HG03066 (cell line): ENCODE data around the gene SLC9A4.
"Not testable (repeated sequence)": the region's sequence is repeated elsewhere in the genome, so short reads cannot be mapped to it uniquely, and the experiment has no call there.

ENCODE experiments used
- ATAC-seq: cut with Tn5 transposase; IDR thresholded peaks from one replicate; pipeline ENCODE4 v1.9.1; 2021; ENCODE audit warnings: low read depth; ENCODE audit not compliant: unreplicated experiment

SLC9A4 gene

GRCh38 chr2:102544182-102544581, 71.2 kb downstream of the SLC9A4 start:
- ATAC-seq, result no peak

- no peak for ATAC-seq
Measured at GRCh38 chr2:102547462-102547861, 74.4 kb downstream of the SLC9A4 start.

GRCh38 chr2:102549027-102549426, 76.0 kb downstream of the SLC9A4 start:
- no peak for ATAC-seq

- ATAC-seq, result no peak
Measured at GRCh38 chr2:102550151-102550550, 77.1 kb downstream of the SLC9A4 start.

- no peak for ATAC-seq
Measured at GRCh38 chr2:102551329-102552096, 78.5 kb downstream of the SLC9A4 start.

- no peak for ATAC-seq
Measured at GRCh38 chr2:102553601-102554000, 80.6 kb downstream of the SLC9A4 start.

GRCh38 chr2:102558463-102558862, 85.4 kb downstream of the SLC9A4 start:
- ATAC-seq, result no peak

- ATAC-seq, result not testable (repeated sequence)
Measured at GRCh38 chr2:102562542-102562941, 89.5 kb downstream of the SLC9A4 start.

- ATAC-seq, result no peak
Measured at GRCh38 chr2:102575888-102576287, 102.9 kb downstream of the SLC9A4 start.

GRCh38 chr2:102578376-102578775, 105.3 kb downstream of the SLC9A4 start:
- no peak for ATAC-seq

GRCh38 chr2:102581911-102582310, 108.9 kb downstream of the SLC9A4 start:
- ATAC-seq, result no peak

GRCh38 chr2:102582845-102583244, 109.8 kb downstream of the SLC9A4 start:
- no peak for ATAC-seq
